ENCODE results near the gene PAQR3. TPM values are rescaled to one million over a fixed set of nuclear protein-coding genes. Genes with fewer than 3 reads are reported as not detected.

The PAQR3 gene
- total RNA-seq, 2 donors from 2014 or later: 3.0 to 3.9 TPM

DNA sequence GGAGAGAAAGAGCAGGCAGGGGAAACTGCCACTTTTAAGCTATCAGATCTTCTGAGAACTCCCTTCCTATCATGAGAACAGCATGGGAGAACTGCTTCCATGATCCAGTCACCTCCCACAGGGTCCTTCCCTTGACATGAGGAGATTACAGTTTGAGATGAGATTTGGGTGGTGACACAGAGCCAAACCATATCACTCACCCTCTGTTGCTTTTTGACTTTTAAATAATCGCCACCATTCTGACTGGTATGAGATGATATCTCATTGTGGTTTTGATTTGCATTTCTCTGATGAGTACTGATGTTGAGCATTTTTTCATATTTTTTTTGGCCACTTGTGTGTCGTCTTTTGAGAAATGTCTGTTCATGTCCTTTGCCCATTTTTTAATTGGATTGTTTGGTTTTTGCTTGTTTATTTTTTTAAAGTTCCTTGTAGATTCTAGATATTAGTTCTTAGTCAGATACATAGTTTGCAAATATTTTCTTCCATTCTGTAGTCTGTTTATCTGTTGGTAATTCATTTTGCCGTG, 6.5 kb upstream of the PAQR3 start:
- Histone ChIP-seq H3K27me3 (no peaks in the 10 kb centered on the region), H3K4me1 (no peaks in the 10 kb centered on the region), H3K4me3 (no peak overlapping the region), H3K27ac (no peak overlapping the region), H3K9me3 (no peaks in the 10 kb centered on the region), H3K36me3 (replicated peaks in 1 of 2; ENCODE audit: insufficient read depth in 1 of 2, low read depth in 2 of 2) (no peaks in the 10 kb centered on the region)
- TF ChIP-seq, protein P1, sequence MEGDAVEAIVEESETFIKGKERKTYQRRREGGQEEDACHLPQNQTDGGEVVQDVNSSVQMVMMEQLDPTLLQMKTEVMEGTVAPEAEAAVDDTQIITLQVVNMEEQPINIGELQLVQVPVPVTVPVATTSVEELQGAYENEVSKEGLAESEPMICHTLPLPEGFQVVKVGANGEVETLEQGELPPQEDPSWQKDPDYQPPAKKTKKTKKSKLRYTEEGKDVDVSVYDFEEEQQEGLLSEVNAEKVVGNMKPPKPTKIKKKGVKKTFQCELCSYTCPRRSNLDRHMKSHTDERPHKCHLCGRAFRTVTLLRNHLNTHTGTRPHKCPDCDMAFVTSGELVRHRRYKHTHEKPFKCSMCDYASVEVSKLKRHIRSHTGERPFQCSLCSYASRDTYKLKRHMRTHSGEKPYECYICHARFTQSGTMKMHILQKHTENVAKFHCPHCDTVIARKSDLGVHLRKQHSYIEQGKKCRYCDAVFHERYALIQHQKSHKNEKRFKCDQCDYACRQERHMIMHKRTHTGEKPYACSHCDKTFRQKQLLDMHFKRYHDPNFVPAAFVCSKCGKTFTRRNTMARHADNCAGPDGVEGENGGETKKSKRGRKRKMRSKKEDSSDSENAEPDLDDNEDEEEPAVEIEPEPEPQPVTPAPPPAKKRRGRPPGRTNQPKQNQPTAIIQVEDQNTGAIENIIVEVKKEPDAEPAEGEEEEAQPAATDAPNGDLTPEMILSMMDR (IDR thresholded peaks at IDR 0.05): no peak
- no peak for TF ChIP-seq POLR2A (IDR thresholded peaks at IDR 0.05)
- ATAC-seq (no peak), DNase-seq (no peak)
- intact Hi-C loops (cut with DNase I): no loop called here
- WGBS, 2 donors: 90% methylated on average over 3 of the region's 3 CpGs

DNA sequence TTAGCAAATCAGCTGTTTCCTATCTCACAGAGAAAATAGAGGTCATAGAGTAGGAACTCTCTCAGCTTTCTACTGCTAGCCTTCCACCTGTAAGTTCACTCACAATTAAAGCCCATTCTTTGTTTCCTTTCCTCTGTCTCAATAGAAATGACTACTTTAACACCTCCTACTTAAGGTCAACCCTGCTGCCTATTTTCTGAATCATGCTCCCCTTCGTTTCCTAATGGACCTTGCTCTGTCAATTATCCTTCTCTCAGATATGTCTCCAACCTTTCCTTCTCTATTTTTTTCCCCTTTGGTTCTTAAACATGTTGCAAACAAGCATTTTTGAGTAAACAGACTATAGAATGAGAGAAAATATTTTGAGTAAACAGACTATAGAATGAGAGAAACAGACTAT, 5.1 kb upstream of the PAQR3 start:
- 35 to 39% methylated on average over 1 of the region's 1 CpG for WGBS, 2 donors
- Histone ChIP-seq H3K9me3 (no peaks in the 10 kb centered on the region), H3K4me1 (no peaks in the 10 kb centered on the region), H3K36me3 (replicated peaks in 1 of 2; ENCODE audit: insufficient read depth in 1 of 2, low read depth in 2 of 2) (no peaks in the 10 kb centered on the region), H3K27me3 (no peaks in the 10 kb centered on the region), H3K27ac (no peak overlapping the region), H3K4me3 (no peak overlapping the region)
- ATAC-seq: no peak
- TF ChIP-seq, protein P1 (IDR thresholded peaks at IDR 0.05): no peak
- TF ChIP-seq POLR2A (IDR thresholded peaks at IDR 0.05): no peak
- intact Hi-C loops (cut with DNase I): no loop called here
- DNase-seq: no peak

DNA sequence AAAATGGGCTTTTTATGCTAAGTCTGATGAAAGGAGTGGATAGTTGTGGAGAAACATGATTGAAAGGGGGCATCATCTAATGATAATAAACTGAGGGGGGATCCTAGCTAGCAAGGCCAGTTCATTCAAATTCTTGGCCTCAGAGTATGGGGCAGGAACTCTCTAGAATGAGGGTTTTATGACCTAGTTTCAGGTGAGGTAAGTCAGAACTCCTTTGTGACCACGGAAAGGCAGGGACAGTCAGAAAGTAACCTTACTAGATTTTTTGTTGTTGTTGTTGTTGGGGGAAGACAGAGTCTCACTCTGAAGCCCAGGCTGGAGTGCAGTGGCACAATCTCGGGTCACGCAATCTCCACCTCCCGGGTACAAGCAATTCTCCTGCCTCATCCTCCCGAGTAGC, 1.5 kb upstream of the PAQR3 start:
- Histone ChIP-seq H3K27me3 (no peaks in the 10 kb centered on the region), H3K27ac (no peak overlapping the region), H3K36me3 (replicated peaks in 1 of 2; ENCODE audit: insufficient read depth in 1 of 2, low read depth in 2 of 2) (no peaks in the 10 kb centered on the region), H3K4me1 (peaks cover 11% of the 10 kb centered on the region), H3K9me3 (no peaks in the 10 kb centered on the region), H3K4me3 (no peak overlapping the region)
- no peak for DNase-seq
- no peak for TF ChIP-seq POLR2A (IDR thresholded peaks at IDR 0.05)
- TF ChIP-seq, protein P1 (IDR thresholded peaks at IDR 0.05): no peak
- no peak for ATAC-seq
- intact Hi-C loops (cut with DNase I): no loop called here
- WGBS, 2 donors: 86 to 91% methylated on average over 5 of the region's 5 CpGs

DNA sequence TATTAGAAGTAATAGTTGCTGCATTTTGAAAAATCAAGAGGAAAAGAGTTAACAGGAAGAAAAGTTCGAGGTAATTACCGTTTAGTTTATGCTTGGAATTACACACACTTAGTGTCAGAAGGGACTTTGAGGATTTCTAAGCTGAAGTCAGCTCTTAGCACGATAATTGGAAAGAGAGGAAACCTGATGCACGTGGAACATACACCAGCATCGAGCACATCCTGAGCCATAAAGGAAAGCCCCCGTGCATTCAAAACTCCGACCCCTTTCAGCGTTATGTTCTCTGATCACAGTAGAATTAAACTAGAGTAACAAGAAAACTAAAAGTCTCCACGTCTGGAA, 400 bp upstream of the PAQR3 start:
- ATAC-seq (no peak), DNase-seq (no peak)
- TF ChIP-seq POLR2A (IDR thresholded peaks at IDR 0.05): no peak
- TF ChIP-seq, protein P1 (IDR thresholded peaks at IDR 0.05): no peak
- Histone ChIP-seq H3K27ac (peak overlapping the region in 2 of 4 donors; percentile 71 to 75), H3K36me3 (replicated peaks in 1 of 2; ENCODE audit: insufficient read depth in 1 of 2, low read depth in 2 of 2) (no peaks in the 10 kb centered on the region), H3K4me3 (peak overlapping the region in 1 of 2 donors; percentile 17), H3K4me1 (peaks cover 11% of the 10 kb centered on the region), H3K9me3 (no peaks in the 10 kb centered on the region), H3K27me3 (no peaks in the 10 kb centered on the region)
- intact Hi-C loops (cut with DNase I): no loop called here
- 1 to 2% methylated on average over 9 of the region's 9 CpGs for WGBS, 2 donors

DNA sequence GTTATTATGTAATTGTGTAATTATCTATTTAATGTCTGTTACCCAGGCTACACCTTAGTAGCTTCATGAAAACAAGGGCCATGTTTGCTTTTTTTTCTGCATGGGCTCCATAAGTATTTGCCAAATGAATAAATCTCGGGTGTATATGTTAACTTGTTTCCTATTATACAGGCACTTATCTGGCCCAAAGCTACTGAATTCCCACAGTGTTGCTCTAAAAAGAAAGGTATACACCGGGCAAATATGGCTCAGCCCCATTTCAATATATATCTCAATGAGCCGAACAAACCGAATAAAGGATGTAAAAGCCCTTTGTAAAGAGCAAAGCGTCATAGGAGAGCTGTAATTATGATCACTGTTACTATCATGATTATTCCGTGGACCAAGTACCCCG, 767 bp downstream of the PAQR3 start:
- Histone ChIP-seq H3K9me3 (no peaks in the 10 kb centered on the region), H3K36me3 (replicated peaks in 1 of 2; ENCODE audit: insufficient read depth in 1 of 2, low read depth in 2 of 2) (no peaks in the 10 kb centered on the region), H3K4me3 (peak overlapping the region; percentile 17 to 57), H3K27me3 (no peaks in the 10 kb centered on the region), H3K4me1 (peaks cover 11% of the 10 kb centered on the region), H3K27ac (peak overlapping the region in 2 of 4 donors; percentile 69 to 75)
- intact Hi-C loops (cut with DNase I): no loop called here
- no peak for ATAC-seq
- no peak for DNase-seq
- no peak for TF ChIP-seq POLR2A (IDR thresholded peaks at IDR 0.05)
- TF ChIP-seq, protein P1 (IDR thresholded peaks at IDR 0.05): no peak
- 2 to 5% methylated on average over 7 of the region's 7 CpGs for WGBS, 2 donors
